ENCODE measurements around the gene TBCEL.

The TBCEL gene

DNA sequence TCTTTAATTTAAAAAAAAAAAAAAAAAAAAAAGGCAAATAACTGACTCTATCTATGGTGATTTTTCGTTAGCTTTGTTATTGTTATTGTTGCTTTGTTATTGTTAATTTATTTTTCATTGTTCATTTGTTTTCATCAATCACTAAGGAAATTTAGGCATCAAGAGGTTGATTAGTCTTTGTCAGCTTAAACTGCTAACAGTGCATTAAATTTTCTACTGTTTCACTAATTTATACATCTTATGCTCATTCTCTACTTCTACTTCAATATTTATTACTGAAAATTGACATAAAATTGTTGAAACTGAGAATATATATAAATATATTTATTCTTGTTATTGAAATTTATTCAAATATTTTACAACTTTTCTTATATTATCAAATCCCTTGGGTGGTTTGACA is 24.0 kb downstream of the TBCEL start:
- H3K27me3 ChIP-seq (ENCODE audit: control insufficient read depth, insufficient read depth, low read length): no peaks in the 10 kb centered on the region
- H3K4me3 ChIP-seq (ENCODE audit: low read length): no peak overlapping the region
- no peaks in the 10 kb centered on the region for H3K4me1 ChIP-seq (ENCODE audit: control insufficient read depth, insufficient read depth, low read length)
- no peak overlapping the region for H3K4me2 ChIP-seq (ENCODE audit: low read length)
- H3K9ac ChIP-seq (ENCODE audit: low read depth, low read length): no peak overlapping the region
- no peaks in the 10 kb centered on the region for H3K9me3 ChIP-seq (replicated peaks; ENCODE audit: low read length)
- peaks cover 9% of the 10 kb centered on the region for H3K36me3 ChIP-seq (ENCODE audit: insufficient read depth, low read length)

DNA sequence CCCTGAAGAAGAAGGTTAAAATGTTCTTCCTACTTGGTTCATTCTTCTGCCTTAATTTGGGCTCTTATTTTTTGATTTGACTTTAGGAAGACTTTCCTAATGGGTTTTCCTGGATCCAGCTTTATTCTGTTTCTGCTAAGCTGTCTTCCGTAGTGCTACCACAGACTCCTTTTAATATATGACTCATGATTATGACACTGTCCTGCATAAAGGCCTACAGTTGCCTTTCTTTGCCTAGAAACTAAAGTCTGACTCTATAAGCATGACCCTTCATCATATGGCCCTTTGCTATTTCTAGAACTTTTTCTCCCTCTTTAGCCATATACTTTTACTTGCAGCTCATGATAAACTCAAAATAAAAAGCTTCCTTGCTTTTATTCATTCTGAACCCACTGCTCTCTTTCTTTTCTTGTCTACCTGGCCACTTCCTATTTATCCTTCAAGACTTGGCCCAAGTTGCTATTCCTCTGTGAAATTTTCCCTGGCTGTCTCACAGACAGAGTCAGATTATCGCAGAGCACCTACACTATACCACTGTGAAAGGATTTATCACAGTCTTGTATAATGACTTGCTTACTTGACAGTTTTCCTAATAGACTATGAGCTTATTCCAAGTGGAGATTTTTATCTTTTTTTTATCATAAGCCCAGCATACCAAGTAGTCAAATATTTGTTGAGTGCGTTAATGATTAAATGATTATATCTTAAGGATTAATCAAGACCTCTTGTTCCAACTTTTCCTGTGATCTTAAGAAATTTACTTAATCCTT is 24.7 kb downstream of the TBCEL start:
- H3K36me3 ChIP-seq (ENCODE audit: insufficient read depth, low read length): peaks cover 9% of the 10 kb centered on the region

DNA sequence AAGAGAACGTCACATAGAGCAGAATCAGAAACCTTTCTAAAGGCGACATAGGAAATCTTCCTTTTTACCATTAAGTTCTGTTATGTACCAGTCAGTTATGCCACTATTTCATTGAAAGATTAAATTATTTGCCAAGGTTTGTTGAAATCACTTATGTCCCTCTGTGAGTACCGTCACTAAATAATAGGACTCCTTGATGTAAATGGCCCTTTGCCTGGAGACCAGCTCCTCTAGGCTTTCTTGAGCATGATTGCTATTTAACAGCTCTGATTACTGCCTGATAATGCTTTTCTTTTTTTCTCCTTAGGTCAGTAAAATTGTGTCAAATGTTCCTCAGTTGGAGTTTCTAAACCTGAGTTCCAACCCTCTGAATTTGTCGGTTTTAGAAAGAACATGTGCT is 29.3 kb downstream of the TBCEL start:
- H3K4me3 ChIP-seq (ENCODE audit: low read length): no peak overlapping the region
- no peaks in the 10 kb centered on the region for H3K4me1 ChIP-seq (ENCODE audit: control insufficient read depth, insufficient read depth, low read length)
- no peaks in the 10 kb centered on the region for H3K9me3 ChIP-seq (replicated peaks; ENCODE audit: low read length)
- no peak overlapping the region for H3K4me2 ChIP-seq (ENCODE audit: low read length)
- H3K27me3 ChIP-seq (ENCODE audit: control insufficient read depth, insufficient read depth, low read length): no peaks in the 10 kb centered on the region
- peaks cover 20% of the 10 kb centered on the region for H3K36me3 ChIP-seq (ENCODE audit: insufficient read depth, low read length)
- H3K9ac ChIP-seq (ENCODE audit: low read depth, low read length): no peak overlapping the region

More for the DNA sequence above, 24.7 kb downstream of the TBCEL start:
- H3K9me3 ChIP-seq (replicated peaks; ENCODE audit: low read length): no peaks in the 10 kb centered on the region
- no peak overlapping the region for H3K4me2 ChIP-seq (ENCODE audit: low read length)
- H3K4me1 ChIP-seq (ENCODE audit: control insufficient read depth, insufficient read depth, low read length): no peaks in the 10 kb centered on the region
- no peaks in the 10 kb centered on the region for H3K27me3 ChIP-seq (ENCODE audit: control insufficient read depth, insufficient read depth, low read length)
- H3K4me3 ChIP-seq (ENCODE audit: low read length): no peak overlapping the region
- H3K9ac ChIP-seq (ENCODE audit: low read depth, low read length): no peak overlapping the region

DNA sequence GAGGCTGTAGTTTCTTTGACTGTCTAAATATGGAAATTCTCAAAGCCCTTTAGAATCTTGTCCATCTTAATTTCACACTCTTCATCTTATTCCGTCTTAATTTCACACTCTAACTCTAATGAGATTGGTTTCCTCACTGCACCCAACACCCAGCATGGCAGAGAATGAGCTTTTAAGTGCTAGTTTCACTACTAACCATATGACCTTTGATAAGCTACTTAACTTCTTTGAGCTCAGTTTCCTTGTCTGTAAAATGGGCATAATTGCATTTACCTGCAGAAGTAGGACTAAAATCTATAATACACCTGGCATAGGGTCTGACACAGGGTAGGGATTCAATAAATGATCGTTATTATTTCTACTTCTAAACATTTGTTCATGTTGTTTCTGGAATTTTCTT is 30.4 kb downstream of the TBCEL start:
- Histone ChIP-seq H3K4me2 (ENCODE audit: low read length) (no peak overlapping the region), H3K9ac (ENCODE audit: low read depth, low read length) (no peak overlapping the region), H3K27me3 (ENCODE audit: control insufficient read depth, insufficient read depth, low read length) (no peaks in the 10 kb centered on the region), H3K4me3 (ENCODE audit: low read length) (no peak overlapping the region), H3K4me1 (ENCODE audit: control insufficient read depth, insufficient read depth, low read length) (no peaks in the 10 kb centered on the region), H3K9me3 (replicated peaks; ENCODE audit: low read length) (no peaks in the 10 kb centered on the region), H3K36me3 (ENCODE audit: insufficient read depth, low read length) (peaks cover 22% of the 10 kb centered on the region)

DNA sequence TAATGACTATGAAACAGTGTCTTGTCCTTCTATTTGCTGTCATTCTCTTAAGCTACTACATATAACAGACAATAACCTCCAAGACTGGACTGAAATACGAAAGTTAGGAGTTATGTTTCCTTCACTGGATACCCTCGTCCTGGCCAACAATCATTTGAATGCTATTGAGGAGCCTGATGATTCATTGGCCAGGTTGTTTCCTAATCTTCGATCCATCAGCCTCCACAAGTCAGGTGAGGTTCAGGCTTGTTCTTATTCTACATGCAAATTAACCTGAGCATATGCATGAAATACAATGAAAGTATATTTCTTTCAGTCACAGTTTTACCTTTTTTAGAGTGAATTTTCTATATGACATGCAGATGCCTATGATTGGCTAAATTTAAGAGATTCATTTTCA is 31.2 kb downstream of the TBCEL start:
- no peak overlapping the region for H3K4me2 ChIP-seq (ENCODE audit: low read length)
- peaks cover 24% of the 10 kb centered on the region for H3K36me3 ChIP-seq (ENCODE audit: insufficient read depth, low read length)
- H3K9me3 ChIP-seq (replicated peaks; ENCODE audit: low read length): no peaks in the 10 kb centered on the region
- no peak overlapping the region for H3K4me3 ChIP-seq (ENCODE audit: low read length)
- H3K27me3 ChIP-seq (ENCODE audit: control insufficient read depth, insufficient read depth, low read length): no peaks in the 10 kb centered on the region
- H3K4me1 ChIP-seq (ENCODE audit: control insufficient read depth, insufficient read depth, low read length): no peaks in the 10 kb centered on the region
- H3K9ac ChIP-seq (ENCODE audit: low read depth, low read length): no peak overlapping the region

DNA sequence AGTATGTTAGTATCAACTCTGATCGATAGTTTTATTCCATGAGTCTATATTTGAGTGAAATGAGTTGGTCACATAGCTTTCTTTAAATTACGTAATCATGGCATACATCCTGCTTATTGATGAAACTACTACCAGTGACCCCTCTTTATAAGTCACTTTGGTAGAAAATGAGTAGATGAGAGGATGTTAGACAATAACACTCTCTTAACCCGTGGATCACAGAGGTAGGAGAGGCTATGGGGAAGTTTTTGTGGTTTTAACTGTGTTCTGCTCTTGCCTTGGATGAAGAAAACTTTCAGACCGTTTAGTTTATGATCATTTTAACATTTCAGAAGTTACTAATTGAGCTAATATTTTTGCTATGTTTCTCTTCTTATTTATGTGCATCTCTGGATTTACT is 34.0 kb downstream of the TBCEL start:
- no peak overlapping the region for H3K4me3 ChIP-seq (ENCODE audit: low read length)
- H3K36me3 ChIP-seq (ENCODE audit: insufficient read depth, low read length): peaks cover 37% of the 10 kb centered on the region
- H3K4me2 ChIP-seq (ENCODE audit: low read length): no peak overlapping the region

DNA sequence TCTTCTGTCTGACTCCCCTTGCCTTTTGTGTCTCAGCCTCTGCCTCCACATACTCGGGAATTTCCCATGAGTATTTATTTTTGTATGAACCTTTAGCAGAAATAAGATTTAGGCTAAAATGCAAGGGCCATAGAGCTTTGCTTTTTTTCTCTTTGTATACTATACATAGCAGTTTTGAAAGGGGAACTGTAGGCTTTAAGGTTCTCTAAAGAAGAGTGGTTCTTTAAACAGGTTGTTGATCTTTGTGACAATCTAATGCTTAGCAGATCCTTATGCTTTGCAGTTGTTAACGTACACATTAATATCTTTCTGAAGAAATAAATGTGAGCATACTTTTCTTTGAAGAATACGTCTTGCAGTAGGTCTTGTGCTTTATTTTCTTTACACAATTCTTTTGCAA is 35.0 kb downstream of the TBCEL start:
- Histone ChIP-seq H3K36me3 (ENCODE audit: insufficient read depth, low read length) (peaks cover 38% of the 10 kb centered on the region), H3K4me2 (ENCODE audit: low read length) (no peak overlapping the region)

More for the DNA sequence above, 34.0 kb downstream of the TBCEL start:
- Histone ChIP-seq H3K4me1 (ENCODE audit: control insufficient read depth, insufficient read depth, low read length) (no peaks in the 10 kb centered on the region), H3K9me3 (replicated peaks; ENCODE audit: low read length) (no peaks in the 10 kb centered on the region), H3K9ac (ENCODE audit: low read depth, low read length) (no peak overlapping the region), H3K27me3 (ENCODE audit: control insufficient read depth, insufficient read depth, low read length) (no peaks in the 10 kb centered on the region)

DNA sequence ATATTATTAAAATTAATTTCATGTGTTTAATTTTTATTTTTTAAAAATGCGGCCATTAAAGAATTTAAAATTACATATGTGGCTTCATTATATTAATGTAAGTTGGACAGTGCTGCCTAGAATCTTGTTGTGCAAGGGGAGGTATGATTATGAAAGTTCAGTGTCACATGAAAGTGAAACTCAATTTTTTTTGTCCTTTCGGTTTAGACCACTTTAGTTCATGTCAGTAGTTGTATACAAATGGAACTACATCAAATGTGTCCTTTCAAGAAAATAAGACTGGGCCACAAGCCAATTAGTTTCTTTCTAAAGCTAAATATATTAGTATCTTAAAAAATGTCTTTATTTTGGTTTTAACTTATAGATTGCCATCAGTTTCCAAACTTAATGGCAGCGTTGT is 35.7 kb downstream of the TBCEL start:
- Histone ChIP-seq H3K36me3 (ENCODE audit: insufficient read depth, low read length) (peaks cover 38% of the 10 kb centered on the region), H3K4me3 (ENCODE audit: low read length) (no peak overlapping the region), H3K27me3 (ENCODE audit: control insufficient read depth, insufficient read depth, low read length) (no peaks in the 10 kb centered on the region), H3K9me3 (replicated peaks; ENCODE audit: low read length) (no peaks in the 10 kb centered on the region), H3K9ac (ENCODE audit: low read depth, low read length) (no peak overlapping the region), H3K4me1 (ENCODE audit: control insufficient read depth, insufficient read depth, low read length) (no peaks in the 10 kb centered on the region), H3K4me2 (ENCODE audit: low read length) (no peak overlapping the region)

More for the DNA sequence above, 35.0 kb downstream of the TBCEL start:
- Histone ChIP-seq H3K27me3 (ENCODE audit: control insufficient read depth, insufficient read depth, low read length) (no peaks in the 10 kb centered on the region), H3K9me3 (replicated peaks; ENCODE audit: low read length) (no peaks in the 10 kb centered on the region), H3K4me1 (ENCODE audit: control insufficient read depth, insufficient read depth, low read length) (no peaks in the 10 kb centered on the region), H3K9ac (ENCODE audit: low read depth, low read length) (no peak overlapping the region), H3K4me3 (ENCODE audit: low read length) (no peak overlapping the region)

DNA sequence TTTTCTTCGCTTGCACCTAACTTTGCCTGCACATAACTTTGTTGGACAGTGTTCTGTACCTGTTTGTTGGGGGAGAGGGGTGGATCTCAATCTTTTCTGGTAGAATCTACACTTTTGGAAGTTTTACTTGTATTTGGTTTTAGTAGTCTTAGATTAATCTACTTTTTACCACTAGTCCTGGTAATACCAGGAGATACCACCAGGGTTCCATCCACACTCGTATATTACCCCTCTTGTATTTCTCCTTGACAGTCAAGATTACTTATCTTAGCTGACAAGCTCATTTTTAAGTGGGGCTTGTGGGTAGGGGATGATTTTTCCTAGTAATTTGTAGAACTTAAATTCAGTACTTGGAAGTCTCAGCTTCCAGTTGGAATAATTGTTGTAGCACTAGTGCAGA is 39.8 kb downstream of the TBCEL start:
- Histone ChIP-seq H3K36me3 (ENCODE audit: insufficient read depth, low read length) (peaks cover 22% of the 10 kb centered on the region), H3K27me3 (ENCODE audit: control insufficient read depth, insufficient read depth, low read length) (no peaks in the 10 kb centered on the region), H3K4me2 (ENCODE audit: low read length) (no peak overlapping the region), H3K9ac (ENCODE audit: low read depth, low read length) (no peak overlapping the region), H3K4me3 (ENCODE audit: low read length) (no peak overlapping the region), H3K4me1 (ENCODE audit: control insufficient read depth, insufficient read depth, low read length) (peaks cover 6% of the 10 kb centered on the region), H3K9me3 (replicated peaks; ENCODE audit: low read length) (no peaks in the 10 kb centered on the region)

DNA sequence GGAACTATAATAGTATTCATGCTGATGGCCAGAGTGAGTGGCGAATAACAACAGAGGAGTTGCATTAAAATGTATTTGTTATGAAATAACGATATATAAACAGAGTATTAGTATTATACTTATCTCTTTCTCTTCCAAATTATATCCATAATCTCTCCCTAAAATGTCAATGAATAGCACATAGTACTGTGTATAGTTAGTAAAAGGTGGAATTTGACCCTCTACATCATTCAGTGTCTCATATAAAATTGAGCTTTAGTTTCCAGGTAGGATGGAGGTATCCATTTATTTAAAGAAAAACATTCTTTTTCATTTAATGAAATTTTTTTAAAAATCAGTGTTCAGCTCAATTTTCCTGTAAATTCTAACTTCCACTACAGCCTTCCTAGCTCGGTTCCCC is 42.7 kb downstream of the TBCEL start:
- Histone ChIP-seq H3K4me1 (ENCODE audit: control insufficient read depth, insufficient read depth, low read length) (peaks cover 6% of the 10 kb centered on the region), H3K4me2 (ENCODE audit: low read length) (no peak overlapping the region), H3K4me3 (ENCODE audit: low read length) (no peak overlapping the region), H3K9me3 (replicated peaks; ENCODE audit: low read length) (no peaks in the 10 kb centered on the region), H3K36me3 (ENCODE audit: insufficient read depth, low read length) (peaks cover 12% of the 10 kb centered on the region), H3K27me3 (ENCODE audit: control insufficient read depth, insufficient read depth, low read length) (no peaks in the 10 kb centered on the region), H3K9ac (ENCODE audit: low read depth, low read length) (no peak overlapping the region)

DNA sequence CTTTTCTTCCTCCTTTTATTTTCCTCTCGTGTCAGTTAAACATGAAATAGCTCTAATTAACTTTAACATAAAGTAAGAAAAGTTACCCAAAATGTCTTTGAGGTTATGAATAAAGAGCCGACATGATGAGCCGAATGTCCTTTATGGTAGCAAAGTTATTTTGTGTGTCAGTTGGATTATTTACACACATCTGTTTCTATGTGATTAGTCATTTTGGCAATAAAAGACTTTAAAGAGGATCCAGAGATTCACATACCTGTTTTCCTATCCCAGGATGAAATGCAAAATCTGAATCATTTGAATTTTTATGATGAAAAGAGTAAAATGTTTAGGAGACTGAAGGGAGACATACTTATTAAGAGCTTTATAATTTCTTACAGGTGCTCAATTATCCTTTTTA is 43.1 kb downstream of the TBCEL start:
- Histone ChIP-seq H3K9me3 (replicated peaks; ENCODE audit: low read length) (no peaks in the 10 kb centered on the region), H3K36me3 (ENCODE audit: insufficient read depth, low read length) (peaks cover 15% of the 10 kb centered on the region), H3K4me3 (ENCODE audit: low read length) (no peak overlapping the region), H3K4me1 (ENCODE audit: control insufficient read depth, insufficient read depth, low read length) (peaks cover 6% of the 10 kb centered on the region), H3K9ac (ENCODE audit: low read depth, low read length) (no peak overlapping the region), H3K27me3 (ENCODE audit: control insufficient read depth, insufficient read depth, low read length) (no peaks in the 10 kb centered on the region), H3K4me2 (ENCODE audit: low read length) (no peak overlapping the region)

DNA sequence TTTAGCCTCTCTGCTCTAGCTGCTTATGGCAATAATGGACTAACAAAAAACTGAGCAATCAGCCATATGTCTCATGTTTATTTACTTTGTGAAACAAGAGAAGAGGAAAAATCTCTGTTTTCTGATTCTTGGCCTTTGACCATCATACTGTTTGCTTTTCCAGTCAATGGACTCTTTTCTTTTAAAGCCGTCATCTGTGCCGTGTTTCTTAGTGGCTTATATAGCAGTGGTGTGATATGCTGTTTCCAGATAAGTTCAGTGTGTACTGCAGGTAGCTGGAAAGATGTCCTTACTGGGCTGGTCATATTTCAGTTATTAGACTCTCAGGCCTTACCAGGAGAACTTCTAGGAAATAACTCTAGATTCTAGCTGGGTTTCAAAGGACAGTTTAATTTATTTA is 43.6 kb downstream of the TBCEL start:
- Histone ChIP-seq H3K36me3 (ENCODE audit: insufficient read depth, low read length) (peaks cover 16% of the 10 kb centered on the region), H3K27me3 (ENCODE audit: control insufficient read depth, insufficient read depth, low read length) (no peaks in the 10 kb centered on the region), H3K9ac (ENCODE audit: low read depth, low read length) (no peak overlapping the region), H3K4me3 (ENCODE audit: low read length) (no peak overlapping the region), H3K4me2 (ENCODE audit: low read length) (no peak overlapping the region), H3K4me1 (ENCODE audit: control insufficient read depth, insufficient read depth, low read length) (peaks cover 6% of the 10 kb centered on the region), H3K9me3 (replicated peaks; ENCODE audit: low read length) (no peaks in the 10 kb centered on the region)
